T-helper 2 cell treated with Interferon-gamma antibody and Interleukin-4, amounts not matched to agents 5 μg/mL and 100 μg/mL, for 36 hours (primary cell): ENCODE measurements around the gene RNGTT.
"Not testable (repeated sequence)": the region's sequence is repeated elsewhere in the genome, so short reads cannot be mapped to it uniquely, and the experiment has no call there.

ENCODE experiments used
- DNase-seq: peaks from one replicate; pipeline ENCODE4 v3.0.0; 2021; ENCODE audit warnings: low spot score
- H3K27ac Mint-ChIP-seq: one replicate; pipeline ENCODE4 v1.8.0; 2021; ENCODE audit warnings: mild to moderate bottlenecking, mixed read lengths
- H3K27me3 Mint-ChIP-seq: one replicate; pipeline ENCODE4 v1.8.0; 2021; ENCODE audit warnings: low read depth, mixed read lengths
- H3K36me3 Mint-ChIP-seq: one replicate; pipeline ENCODE4 v1.8.0; 2021; ENCODE audit warnings: low read depth, mixed read lengths
- H3K4me1 Mint-ChIP-seq: one replicate; pipeline ENCODE4 v1.8.0; 2021; ENCODE audit warnings: low read depth, mixed read lengths
- H3K4me3 Mint-ChIP-seq: one replicate; pipeline ENCODE4 v1.8.0; 2022; ENCODE audit warnings: mild to moderate bottlenecking, moderate library complexity, mixed read lengths
- H3K9me3 Mint-ChIP-seq: one replicate; pipeline ENCODE4 v1.8.0; 2021; ENCODE audit warnings: mixed read lengths

RNGTT gene

DNA sequence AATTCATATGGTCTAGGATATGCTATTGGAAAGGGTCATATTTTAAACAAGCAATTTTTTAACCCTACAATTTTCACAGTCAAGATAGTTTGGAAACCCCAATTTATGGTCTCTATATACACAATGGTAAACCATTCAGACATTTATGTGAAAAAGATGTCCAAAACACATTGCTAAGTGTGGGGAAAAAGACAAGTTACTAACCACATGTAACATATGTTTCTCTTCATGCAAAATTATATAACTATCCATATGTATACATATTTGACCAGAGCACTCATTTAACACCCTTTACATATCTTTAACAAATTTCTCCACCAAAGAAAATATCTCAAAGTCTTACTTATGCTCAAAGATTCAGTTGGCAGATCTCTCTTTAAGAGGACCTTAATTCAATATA lies 110.6 kb downstream of the RNGTT start:
- Mint-ChIP-seq H3K4me3 (no peak overlapping the region), H3K4me1 (no peaks in the 10 kb centered on the region), H3K36me3 (peaks cover 8% of the 10 kb centered on the region), H3K9me3 (no peaks in the 10 kb centered on the region), H3K27ac (no peak overlapping the region), H3K27me3 (no peaks in the 10 kb centered on the region)
- DNase-seq, result no peak

DNA sequence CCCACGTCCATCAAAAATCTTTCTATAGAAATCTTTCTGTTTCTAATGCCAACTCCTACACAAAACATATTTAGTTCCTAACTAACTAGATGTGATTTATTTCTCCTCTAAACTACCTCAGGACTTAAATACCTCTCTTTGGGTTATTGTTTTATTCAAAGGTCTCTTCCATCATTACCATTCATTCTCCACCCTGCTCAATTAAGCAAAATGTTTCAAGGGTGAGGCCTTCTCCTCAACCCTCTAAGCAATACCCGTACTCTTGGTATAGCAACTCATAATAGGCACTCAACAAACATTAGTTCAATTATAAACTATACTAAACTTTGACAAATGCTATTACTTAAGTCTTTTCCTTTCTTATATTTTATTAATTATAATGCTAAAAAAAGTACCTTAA lies 111.4 kb downstream of the RNGTT start:
- Mint-ChIP-seq H3K9me3 (no peaks in the 10 kb centered on the region), H3K4me3 (no peak overlapping the region), H3K27ac (no peak overlapping the region), H3K36me3 (peaks cover 8% of the 10 kb centered on the region), H3K27me3 (no peaks in the 10 kb centered on the region), H3K4me1 (no peaks in the 10 kb centered on the region)
- DNase-seq, result no peak

GRCh38 chr6:88848870-88849269 lies 114.5 kb downstream of the RNGTT start:
- Mint-ChIP-seq H3K36me3 (peaks cover 14% of the 10 kb centered on the region), H3K27ac (no peak overlapping the region), H3K4me3 (no peak overlapping the region), H3K9me3 (no peaks in the 10 kb centered on the region), H3K27me3 (no peaks in the 10 kb centered on the region), H3K4me1 (no peaks in the 10 kb centered on the region)
- DNase-seq, result no peak

DNA sequence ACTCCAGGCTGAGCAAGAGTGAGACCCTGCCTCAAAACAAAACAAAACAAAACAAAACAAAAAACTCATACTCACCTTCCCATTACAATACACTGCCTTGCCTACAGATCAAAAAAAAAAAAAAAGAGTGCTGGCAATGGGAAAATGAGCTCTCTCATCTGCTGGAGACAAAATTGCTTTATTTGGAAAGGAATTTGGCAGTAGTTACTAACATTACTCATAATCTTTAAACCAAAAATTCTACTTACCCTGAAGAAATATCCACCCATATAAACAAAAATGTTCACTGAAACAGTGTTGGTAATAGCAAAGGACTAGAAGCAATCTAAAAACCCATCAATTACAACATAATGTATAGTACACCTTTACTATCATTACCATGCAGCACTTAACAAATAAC lies 120.4 kb downstream of the RNGTT start:
- H3K9me3 Mint-ChIP-seq, result peaks cover 10% of the 10 kb centered on the region
- DNase-seq, result no peak
- peaks cover 2% of the 10 kb centered on the region for H3K4me1 Mint-ChIP-seq
- H3K27ac Mint-ChIP-seq, result no peak overlapping the region
- H3K36me3 Mint-ChIP-seq, result peaks cover 35% of the 10 kb centered on the region
- H3K27me3 Mint-ChIP-seq, result no peaks in the 10 kb centered on the region
- no peak overlapping the region for H3K4me3 Mint-ChIP-seq

- H3K9me3 Mint-ChIP-seq, result peaks cover 10% of the 10 kb centered on the region
- H3K36me3 Mint-ChIP-seq, result peaks cover 40% of the 10 kb centered on the region
- H3K4me3 Mint-ChIP-seq, result no peak overlapping the region
- DNase-seq, result no peak
- peaks cover 2% of the 10 kb centered on the region for H3K4me1 Mint-ChIP-seq
- H3K27me3 Mint-ChIP-seq, result no peaks in the 10 kb centered on the region
- no peak overlapping the region for H3K27ac Mint-ChIP-seq
Measured at GRCh38 chr6:88842320-88842719, 121.1 kb downstream of the RNGTT start.

DNA sequence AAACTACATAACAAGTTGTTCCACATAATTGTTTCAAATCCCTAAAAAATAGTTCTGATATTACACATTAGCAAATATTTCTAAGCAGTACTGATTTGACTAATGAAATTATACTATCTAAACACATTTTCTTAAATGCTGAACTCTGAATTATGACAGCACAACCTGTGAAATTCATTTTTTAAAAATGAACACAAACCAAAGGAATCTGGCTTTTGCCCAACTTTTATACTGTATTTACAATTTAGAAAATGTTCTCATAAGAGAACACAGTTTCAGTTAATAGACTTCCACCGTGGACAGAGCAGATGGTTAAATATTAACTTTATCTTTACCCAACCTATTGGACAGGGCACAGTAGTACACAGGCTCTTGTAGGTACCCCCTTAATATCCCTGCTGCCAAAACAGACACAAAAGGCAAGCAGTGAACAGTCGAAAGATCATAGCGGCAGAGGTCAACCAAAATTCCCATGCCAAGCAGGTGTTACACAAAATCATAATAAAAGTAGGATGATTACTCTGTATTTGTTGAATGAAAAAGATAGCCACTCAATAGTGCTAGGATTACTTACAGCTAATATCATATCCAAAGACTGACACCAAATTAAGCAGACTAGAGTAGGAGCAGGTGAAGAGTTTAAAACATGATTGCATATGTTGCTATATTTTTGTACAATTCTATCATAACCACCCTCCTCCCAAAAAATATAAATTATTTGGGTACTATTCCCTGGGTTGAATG lies 122.5 kb downstream of the RNGTT start:
- Mint-ChIP-seq H3K36me3 (peaks cover 48% of the 10 kb centered on the region), H3K4me3 (no peak overlapping the region), H3K4me1 (peaks cover 2% of the 10 kb centered on the region), H3K9me3 (peaks cover 16% of the 10 kb centered on the region), H3K27ac (no peak overlapping the region), H3K27me3 (no peaks in the 10 kb centered on the region)
- DNase-seq, result no peak

GRCh38 chr6:88840289-88840688 lies 123.1 kb downstream of the RNGTT start:
- no peak for DNase-seq
- Mint-ChIP-seq H3K4me3 (no peak overlapping the region), H3K4me1 (peaks cover 2% of the 10 kb centered on the region), H3K27ac (no peak overlapping the region), H3K36me3 (peaks cover 49% of the 10 kb centered on the region), H3K9me3 (peaks cover 20% of the 10 kb centered on the region), H3K27me3 (no peaks in the 10 kb centered on the region)

GRCh38 chr6:88839280-88839679 lies 124.1 kb downstream of the RNGTT start:
- peaks cover 2% of the 10 kb centered on the region for H3K4me1 Mint-ChIP-seq
- no peaks in the 10 kb centered on the region for H3K27me3 Mint-ChIP-seq

GRCh38 chr6:88835210-88835609 lies 128.2 kb downstream of the RNGTT start:
- H3K4me3 Mint-ChIP-seq, result no peak overlapping the region
- no peaks in the 10 kb centered on the region for H3K27me3 Mint-ChIP-seq
- DNase-seq, result no peak
- H3K27ac Mint-ChIP-seq, result no peak overlapping the region
- peaks cover 60% of the 10 kb centered on the region for H3K36me3 Mint-ChIP-seq
- H3K4me1 Mint-ChIP-seq, result no peaks in the 10 kb centered on the region
- H3K9me3 Mint-ChIP-seq, result peaks cover 56% of the 10 kb centered on the region

More at GRCh38 chr6:88839280-88839679, 124.1 kb downstream of the RNGTT start:
- Mint-ChIP-seq H3K27ac (no peak overlapping the region), H3K9me3 (peaks cover 27% of the 10 kb centered on the region), H3K4me3 (no peak overlapping the region), H3K36me3 (peaks cover 49% of the 10 kb centered on the region)
- no peak for DNase-seq

- Mint-ChIP-seq H3K9me3 (peaks cover 65% of the 10 kb centered on the region), H3K36me3 (peaks cover 67% of the 10 kb centered on the region)
- H3K4me1 Mint-ChIP-seq, DNase-seq, H3K4me3 Mint-ChIP-seq, H3K27me3 Mint-ChIP-seq, H3K27ac Mint-ChIP-seq: not testable (repeated sequence)
Measured at GRCh38 chr6:88833071-88833470, 130.3 kb downstream of the RNGTT start.

DNA sequence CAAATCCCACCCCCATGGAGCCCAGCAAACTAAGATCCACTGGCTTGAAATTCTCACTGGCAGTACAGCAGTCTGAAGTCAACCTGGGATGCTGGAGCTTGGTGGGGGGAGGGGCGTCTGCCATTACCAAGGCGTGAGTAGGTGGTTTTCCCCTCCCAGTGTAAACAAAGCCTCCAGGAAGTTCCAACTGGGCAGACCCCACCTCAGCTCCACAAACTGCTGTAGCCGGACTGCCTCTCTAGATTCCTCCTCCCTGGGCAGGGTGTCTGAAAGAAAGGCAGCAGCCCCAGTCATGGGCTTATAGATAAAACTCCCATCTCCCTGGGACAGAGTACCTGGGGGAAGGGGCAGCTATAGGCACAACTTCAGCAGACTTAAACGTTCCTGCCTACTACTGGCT lies 135.8 kb downstream of the RNGTT start:
- not testable (repeated sequence) for DNase-seq, H3K27me3 Mint-ChIP-seq, H3K4me3 Mint-ChIP-seq, H3K4me1 Mint-ChIP-seq, H3K27ac Mint-ChIP-seq
- Mint-ChIP-seq H3K9me3 (peaks cover 43% of the 10 kb centered on the region), H3K36me3 (peaks cover 37% of the 10 kb centered on the region)

DNA sequence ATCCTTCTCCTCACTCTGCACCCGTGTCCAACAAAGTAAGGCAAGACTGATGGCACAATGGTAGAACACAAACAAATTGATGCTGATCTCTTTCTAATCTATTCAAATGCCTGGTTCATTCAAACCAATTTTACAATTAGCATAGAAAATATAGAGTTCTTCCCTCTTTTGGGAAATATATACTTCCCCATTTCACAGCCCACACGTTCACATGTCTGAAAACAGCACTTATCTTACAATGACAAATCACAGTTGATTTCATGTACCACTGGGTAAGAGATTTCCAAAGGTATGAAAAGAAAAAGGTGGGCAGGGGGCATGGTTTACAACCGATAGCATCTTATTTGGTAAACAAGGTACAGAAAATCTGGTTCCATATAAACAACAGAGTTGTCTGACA lies 137.6 kb downstream of the RNGTT start:
- H3K27me3 Mint-ChIP-seq, result no peaks in the 10 kb centered on the region
- H3K9me3 Mint-ChIP-seq, result peaks cover 25% of the 10 kb centered on the region
- H3K4me3 Mint-ChIP-seq, result no peak overlapping the region
- no peak for DNase-seq
- H3K36me3 Mint-ChIP-seq, result peaks cover 25% of the 10 kb centered on the region
- H3K4me1 Mint-ChIP-seq, result peaks cover 1% of the 10 kb centered on the region
- H3K27ac Mint-ChIP-seq, result no peak overlapping the region

GRCh38 chr6:88823998-88824397 lies 139.4 kb downstream of the RNGTT start:
- H3K36me3 Mint-ChIP-seq, result peaks cover 15% of the 10 kb centered on the region

DNA sequence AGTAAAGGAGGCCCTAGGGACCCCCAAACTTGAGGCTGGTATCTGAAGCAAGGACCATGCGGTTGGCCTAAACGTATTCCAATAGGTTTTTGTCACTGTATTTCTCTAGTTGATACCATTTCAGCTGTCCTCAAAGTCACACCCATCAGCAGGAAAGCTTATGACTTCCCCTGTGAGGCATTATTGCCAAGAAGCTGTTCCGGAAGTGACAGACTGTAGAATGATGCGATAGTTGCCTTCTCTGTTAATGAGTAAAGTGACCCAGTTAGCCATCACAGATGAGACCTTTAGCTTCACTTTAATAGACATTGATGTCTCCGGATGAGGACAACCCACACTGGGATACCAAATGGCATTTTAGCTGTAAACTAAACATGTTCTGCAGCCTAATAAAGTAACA lies 147.9 kb downstream of the RNGTT start:
- H3K36me3 Mint-ChIP-seq, result peaks cover 6% of the 10 kb centered on the region
- DNase-seq, result no peak
- no peak overlapping the region for H3K27ac Mint-ChIP-seq
- H3K9me3 Mint-ChIP-seq, result no peaks in the 10 kb centered on the region
- peaks cover 1% of the 10 kb centered on the region for H3K4me1 Mint-ChIP-seq
- no peaks in the 10 kb centered on the region for H3K27me3 Mint-ChIP-seq
- no peak overlapping the region for H3K4me3 Mint-ChIP-seq

More at GRCh38 chr6:88823998-88824397, 139.4 kb downstream of the RNGTT start:
- H3K9me3 Mint-ChIP-seq, result peaks cover 7% of the 10 kb centered on the region
- H3K27ac Mint-ChIP-seq, result no peak overlapping the region
- DNase-seq, result no peak
- H3K4me1 Mint-ChIP-seq, result peaks cover 2% of the 10 kb centered on the region
- no peaks in the 10 kb centered on the region for H3K27me3 Mint-ChIP-seq
- H3K4me3 Mint-ChIP-seq, result no peak overlapping the region

GRCh38 chr6:88814909-88815308 lies 148.5 kb downstream of the RNGTT start:
- peaks cover 8% of the 10 kb centered on the region for H3K36me3 Mint-ChIP-seq
- H3K4me1 Mint-ChIP-seq, result peaks cover 1% of the 10 kb centered on the region
- H3K27ac Mint-ChIP-seq, result no peak overlapping the region
- DNase-seq, result no peak
- H3K27me3 Mint-ChIP-seq, result no peaks in the 10 kb centered on the region
- no peak overlapping the region for H3K4me3 Mint-ChIP-seq
- no peaks in the 10 kb centered on the region for H3K9me3 Mint-ChIP-seq
